ENCODE results near the gene TEKT2.

TEKT2 gene

GRCh38 chr1:36101546-36101945 is 17.7 kb downstream of the TEKT2 start:
- in situ Hi-C loops (cut with HindIII; ENCODE audit: low sequenced_read_pairs), result no loop called here

GRCh38 chr1:36106269-36106668 is 22.4 kb downstream of the TEKT2 start:
- in situ Hi-C loops (cut with HindIII; ENCODE audit: low sequenced_read_pairs), result no loop called here

GRCh38 chr1:36107394-36107793 is 23.5 kb downstream of the TEKT2 start:
- in situ Hi-C loops (cut with HindIII; ENCODE audit: low sequenced_read_pairs), result no loop called here

GRCh38 chr1:36108314-36108713 is 24.4 kb downstream of the TEKT2 start:
- in situ Hi-C loops (cut with HindIII; ENCODE audit: low sequenced_read_pairs), result no loop called here

GRCh38 chr1:36109041-36109679 is 25.3 kb downstream of the TEKT2 start:
- in situ Hi-C loops (cut with HindIII; ENCODE audit: low sequenced_read_pairs), result no loop called here

GRCh38 chr1:36111151-36111550 is 27.3 kb downstream of the TEKT2 start:
- in situ Hi-C loops (cut with HindIII; ENCODE audit: low sequenced_read_pairs), result no loop called here

GRCh38 chr1:36112823-36113222 is 28.9 kb downstream of the TEKT2 start:
- in situ Hi-C loops (cut with HindIII; ENCODE audit: low sequenced_read_pairs), result no loop called here

- in situ Hi-C loops (cut with HindIII; ENCODE audit: low sequenced_read_pairs), result no loop called here
Measured at GRCh38 chr1:36114371-36114770, 30.5 kb downstream of the TEKT2 start.

- in situ Hi-C loops (cut with HindIII; ENCODE audit: low sequenced_read_pairs), result loop anchor here (5.0 kb wide), 2 partner anchors 73 to 167 kb away; no protein-coding TSS in a partner anchor
Measured at GRCh38 chr1:36115200-36115669, 31.3 kb downstream of the TEKT2 start.

GRCh38 chr1:36115931-36116330 is 32.0 kb downstream of the TEKT2 start:
- in situ Hi-C loops (cut with HindIII; ENCODE audit: low sequenced_read_pairs), result loop anchor here (5.0 kb wide), 2 partner anchors 74 to 166 kb away; no protein-coding TSS in a partner anchor

- in situ Hi-C loops (cut with HindIII; ENCODE audit: low sequenced_read_pairs), result loop anchor here (5.0 kb wide), 2 partner anchors 75 to 165 kb away; no protein-coding TSS in a partner anchor
Measured at GRCh38 chr1:36116901-36117300, 33.0 kb downstream of the TEKT2 start.

GRCh38 chr1:36118447-36119204 is 34.7 kb downstream of the TEKT2 start:
- in situ Hi-C loops (cut with HindIII; ENCODE audit: low sequenced_read_pairs), result loop anchor here (5.0 kb wide), 2 partner anchors 76 to 164 kb away; no protein-coding TSS in a partner anchor

- in situ Hi-C loops (cut with HindIII; ENCODE audit: low sequenced_read_pairs), result loop anchor here (5.0 kb wide), 2 partner anchors 77 to 163 kb away; no protein-coding TSS in a partner anchor
Measured at GRCh38 chr1:36119456-36119855, 35.6 kb downstream of the TEKT2 start.

- in situ Hi-C loops (cut with HindIII; ENCODE audit: low sequenced_read_pairs), result no loop called here
Measured at GRCh38 chr1:36122062-36123030, 38.5 kb downstream of the TEKT2 start.

- in situ Hi-C loops (cut with HindIII; ENCODE audit: low sequenced_read_pairs), result no loop called here
Measured at GRCh38 chr1:36123356-36123755, 39.5 kb downstream of the TEKT2 start.

- in situ Hi-C loops (cut with HindIII; ENCODE audit: low sequenced_read_pairs), result no loop called here
Measured at GRCh38 chr1:36124404-36125128, 40.7 kb downstream of the TEKT2 start.

GRCh38 chr1:36125129-36125991 is 41.5 kb downstream of the TEKT2 start, which contains the start of gene COL8A2:
Gene COL8A2 (minus strand): TSS chr1:36125222. CDS start chr1:36100242, 24,980 bp downstream.
- in situ Hi-C loops (cut with HindIII; ENCODE audit: low sequenced_read_pairs), result no loop called here

- in situ Hi-C loops (cut with HindIII; ENCODE audit: low sequenced_read_pairs), result no loop called here
Measured at GRCh38 chr1:36126005-36126716, 42.3 kb downstream of the TEKT2 start.
